CD4-positive, alpha-beta memory T cell (primary cell): ENCODE results near the gene SYTL4. TPM values are rescaled to one million over a fixed set of nuclear protein-coding genes. Genes with fewer than 3 reads are reported as not detected.
"Not testable (repeated sequence)": the region's sequence is repeated elsewhere in the genome, so short reads cannot be mapped to it uniquely, and the experiment has no call there.

Source experiments
- CTCF ChIA-PET: fragments of 350-600 bp; sonication (Branson Sonifier 250); formaldehyde crosslinking; loops from one replicate; lab custom pipeline; 2021; ENCODE audit warnings: inconsistent platforms; ENCODE audit not compliant: partially characterized antibody; lab: Charles Lee
- POLR2A ChIA-PET: fragments of 350-600 bp; sonication (Branson Sonifier 250); formaldehyde crosslinking; loops from one replicate; lab custom pipeline; 2021; ENCODE audit not compliant: partially characterized antibody; lab: Charles Lee
- DNase-seq, 5 donors: peaks; one replicate each; pipeline versions ENCODE4 v3.0.0 to v3.0.0-alpha.2; 2020 to 2022; ENCODE audit warnings: mixed read lengths in 1 of 5
- H3K27ac ChIP-seq: one replicate; pipeline ENCODE4 v1.7.0; 2013; ENCODE audit warnings: low read depth, low read length
- H3K27me3 ChIP-seq: 2 replicates; pipeline ENCODE4 v1.7.0; 2013; ENCODE audit warnings: mild to moderate bottlenecking, low read length, moderate library complexity; ENCODE audit not compliant: insufficient read depth
- H3K36me3 ChIP-seq: 2 replicates; pipeline ENCODE4 v1.7.0; 2013; ENCODE audit warnings: mild to moderate bottlenecking, low read length, moderate library complexity; ENCODE audit not compliant: insufficient read depth
- H3K4me1 ChIP-seq: 2 replicates; pipeline ENCODE4 v1.7.0; 2013; ENCODE audit warnings: mild to moderate bottlenecking, low read length, moderate library complexity; ENCODE audit not compliant: insufficient read depth
- H3K4me3 ChIP-seq, 2 donors: one replicate each; pipeline ENCODE4 v1.7.0; 2013; ENCODE audit warnings: low read length in 2 of 2, mild to moderate bottlenecking in 1 of 2
- H3K9me3 ChIP-seq, 2 donors: one replicate each; pipeline ENCODE4 v1.7.0; 2013; ENCODE audit warnings: low read length in 2 of 2, control low read depth in 1 of 2; ENCODE audit not compliant: control insufficient read depth in 1 of 2
- H3K27ac Mint-ChIP-seq, 7 donors: one replicate each; pipeline ENCODE4 v1.8.0; 2020 to 2021; ENCODE audit warnings: mixed read lengths in 7 of 7, mild to moderate bottlenecking in 6 of 7, inconsistent platforms in 3 of 7, moderate library complexity in 3 of 7
- H3K27me3 Mint-ChIP-seq, 2 donors: one replicate each; pipeline ENCODE4 v1.8.0; 2020 to 2021; ENCODE audit warnings: mixed read lengths in 2 of 2
- H3K36me3 Mint-ChIP-seq, 2 donors: one replicate each; pipeline ENCODE4 v1.8.0; 2020 to 2021; ENCODE audit warnings: mixed read lengths in 2 of 2, inconsistent platforms in 1 of 2, mild to moderate bottlenecking in 1 of 2
- H3K4me1 Mint-ChIP-seq, 4 donors: one replicate each; pipeline ENCODE4 v1.8.0; 2020 to 2021; ENCODE audit warnings: mixed read lengths in 4 of 4, mild to moderate bottlenecking in 1 of 4
- H3K4me3 Mint-ChIP-seq, 8 donors: one replicate each; pipeline ENCODE4 v1.8.0; 2020 to 2021; ENCODE audit warnings: mixed read lengths in 8 of 8, mild to moderate bottlenecking in 7 of 8, moderate library complexity in 6 of 8, inconsistent platforms in 3 of 8
- H3K9me3 Mint-ChIP-seq, 8 donors: one replicate each; pipeline ENCODE4 v1.8.0; 2020 to 2021; ENCODE audit warnings: mixed read lengths in 8 of 8, mild to moderate bottlenecking in 5 of 8, inconsistent platforms in 3 of 8, moderate library complexity in 1 of 8
- intact Hi-C: fragments of 100-400 bp; cut with micrococcal nuclease; formaldehyde crosslinking; loops from one replicate; pipeline ENCODE4 v1.15.1; 2023
- polyA plus RNA-seq, 2 donors: library from polyadenylated mRNA; unstranded; fragments of 300-500 nt; fragmentation: Illumina TruSeq; gene quantifications; one replicate each; pipeline ENCODE4 v1.2.3, GENCODE V29; 2021
- total RNA-seq, 2 experiments: library from RNA; stranded (reverse); gene quantifications; one replicate each; pipeline ENCODE4 v1.2.3, GENCODE V29; 2021

Gene SYTL4
- total RNA-seq: not detected
- not detected for polyA plus RNA-seq

- no peaks in the 10 kb centered on the region for H3K9me3 ChIP-seq
- H3K27ac ChIP-seq: no peak within 1 kb of the TSS
- CTCF ChIA-PET: no interaction called here
- no peak for DNase-seq
- no peaks in the 10 kb centered on the region for H3K36me3 ChIP-seq
- intact Hi-C loops: no loop called here
- H3K4me1 Mint-ChIP-seq: peaks cover 0 to 4% (median 0%) of the 10 kb centered on the region in 4 donors
- H3K4me1 ChIP-seq: no peaks in the 10 kb centered on the region
- no peak within 1 kb of the TSS for H3K4me3 ChIP-seq
- no peaks in the 10 kb centered on the region for H3K9me3 Mint-ChIP-seq
- no peak within 1 kb of the TSS for H3K27ac Mint-ChIP-seq
- H3K27me3 ChIP-seq: no peaks in the 10 kb centered on the region
- peaks cover 26 to 30% of the 10 kb centered on the region in 2 donors for H3K27me3 Mint-ChIP-seq
- POLR2A ChIA-PET: no interaction called here
- H3K4me3 Mint-ChIP-seq: peak within 1 kb of the TSS in 5 of 8 donors; percentile 8 to 48 (median 19)
- no peaks in the 10 kb centered on the region for H3K36me3 Mint-ChIP-seq
Observed at GRCh38 chrX:100731441-100732281, at the start of gene SYTL4. TSS of gene SYTL4 (minus strand) at chrX:100732121. CDS start at chrX:100702037, 30,084 bp downstream.

GRCh38 chrX:100769439-100769838 lies 37.5 kb upstream of the SYTL4 start:
- DNase-seq, H3K4me1 Mint-ChIP-seq, H3K27ac Mint-ChIP-seq, H3K4me1 ChIP-seq, H3K36me3 Mint-ChIP-seq, intact Hi-C loops, H3K4me3 Mint-ChIP-seq, H3K27me3 Mint-ChIP-seq, POLR2A ChIA-PET, H3K27me3 ChIP-seq, H3K27ac ChIP-seq, H3K4me3 ChIP-seq, H3K9me3 Mint-ChIP-seq, H3K9me3 ChIP-seq, H3K36me3 ChIP-seq: not testable (repeated sequence)
- CTCF ChIA-PET: interaction anchor here (1.1 to 6.6 kb wide), 8 partner anchors 8 to 99 kb away, joined by 3 to 123 read pairs (median 8); partner anchors contain the start of gene CSTF2

GRCh38 chrX:100768679-100769338 lies 36.9 kb upstream of the SYTL4 start:
- ChIA-PET CTCF (interaction anchor here (0.6 to 6.6 kb wide), 17 partner anchors 8 to 331 kb away, joined by 3 to 123 read pairs (median 4); partner anchors contain the start of gene CSTF2), POLR2A (no interaction called here)
- Histone ChIP-seq H3K27me3 (no peaks in the 10 kb centered on the region), H3K36me3 (no peaks in the 10 kb centered on the region), H3K4me3 (no peak overlapping the region), H3K27ac (no peak overlapping the region), H3K4me1 (no peaks in the 10 kb centered on the region), H3K9me3 (no peaks in the 10 kb centered on the region)
- H3K9me3 Mint-ChIP-seq: no peaks in the 10 kb centered on the region
- H3K4me3 Mint-ChIP-seq: no peak overlapping the region
- peaks cover 0 to 1% of the 10 kb centered on the region in 2 donors for H3K27me3 Mint-ChIP-seq
- intact Hi-C loops: loop anchor here (1.0 kb wide), 2 partner anchors 84 to 98 kb away; no protein-coding TSS in a partner anchor
- no peaks in the 10 kb centered on the region for H3K36me3 Mint-ChIP-seq
- peak; percentile 79 to 82 (median 80) for DNase-seq
- H3K27ac Mint-ChIP-seq: no peak overlapping the region
- no peaks in the 10 kb centered on the region for H3K4me1 Mint-ChIP-seq

- Mint-ChIP-seq H3K4me3 (no peak overlapping the region), H3K27me3 (peaks cover 9 to 15% of the 10 kb centered on the region in 2 donors), H3K9me3 (no peaks in the 10 kb centered on the region), H3K27ac (no peak overlapping the region), H3K4me1 (no peaks in the 10 kb centered on the region), H3K36me3 (no peaks in the 10 kb centered on the region)
- Histone ChIP-seq H3K27me3 (no peaks in the 10 kb centered on the region), H3K27ac (no peak overlapping the region), H3K4me3 (no peak overlapping the region), H3K36me3 (no peaks in the 10 kb centered on the region), H3K4me1 (no peaks in the 10 kb centered on the region), H3K9me3 (no peaks in the 10 kb centered on the region)
- DNase-seq: no peak
- ChIA-PET POLR2A (no interaction called here), CTCF (no interaction called here)
- intact Hi-C loops: no loop called here
Observed at GRCh38 chrX:100750883-100751282, 19.0 kb upstream of the SYTL4 start.

GRCh38 chrX:100748108-100748507 lies 16.2 kb upstream of the SYTL4 start:
- peaks cover 15 to 18% of the 10 kb centered on the region in 2 donors for H3K27me3 Mint-ChIP-seq
- Histone ChIP-seq H3K4me1 (no peaks in the 10 kb centered on the region), H3K27me3 (no peaks in the 10 kb centered on the region), H3K4me3 (no peak overlapping the region), H3K36me3 (no peaks in the 10 kb centered on the region), H3K9me3 (no peaks in the 10 kb centered on the region), H3K27ac (no peak overlapping the region)
- ChIA-PET POLR2A (no interaction called here), CTCF (no interaction called here)
- DNase-seq: no peak
- no peak overlapping the region for H3K27ac Mint-ChIP-seq
- intact Hi-C loops: no loop called here
- peaks cover 0 to 2% (median 0%) of the 10 kb centered on the region in 4 donors for H3K4me1 Mint-ChIP-seq
- no peak overlapping the region for H3K4me3 Mint-ChIP-seq
- H3K36me3 Mint-ChIP-seq: no peaks in the 10 kb centered on the region
- H3K9me3 Mint-ChIP-seq: no peaks in the 10 kb centered on the region

- Mint-ChIP-seq H3K27ac (no peak overlapping the region), H3K36me3 (no peaks in the 10 kb centered on the region), H3K27me3 (peaks cover 14 to 15% of the 10 kb centered on the region in 2 donors), H3K9me3 (no peaks in the 10 kb centered on the region), H3K4me3 (no peak overlapping the region), H3K4me1 (peaks cover 0 to 2% (median 0%) of the 10 kb centered on the region in 4 donors)
- Histone ChIP-seq H3K9me3 (no peaks in the 10 kb centered on the region), H3K27me3 (no peaks in the 10 kb centered on the region), H3K4me3 (no peak overlapping the region), H3K36me3 (no peaks in the 10 kb centered on the region), H3K27ac (no peak overlapping the region), H3K4me1 (no peaks in the 10 kb centered on the region)
- ChIA-PET POLR2A (no interaction called here), CTCF (no interaction called here)
- intact Hi-C loops: no loop called here
- DNase-seq: no peak
Observed at GRCh38 chrX:100747703-100748102, 15.8 kb upstream of the SYTL4 start.

- Mint-ChIP-seq H3K4me1 (peaks cover 0 to 2% (median 0%) of the 10 kb centered on the region in 4 donors), H3K9me3 (no peaks in the 10 kb centered on the region), H3K27ac (no peak overlapping the region), H3K36me3 (no peaks in the 10 kb centered on the region), H3K4me3 (no peak overlapping the region), H3K27me3 (peaks cover 10 to 12% of the 10 kb centered on the region in 2 donors)
- no peaks in the 10 kb centered on the region for H3K9me3 ChIP-seq
- POLR2A ChIA-PET: no interaction called here
- no peaks in the 10 kb centered on the region for H3K27me3 ChIP-seq
- intact Hi-C loops: no loop called here
- no peaks in the 10 kb centered on the region for H3K4me1 ChIP-seq
- H3K36me3 ChIP-seq: no peaks in the 10 kb centered on the region
- no peak for DNase-seq
- CTCF ChIA-PET: no interaction called here
- H3K27ac ChIP-seq: no peak overlapping the region
- no peak overlapping the region for H3K4me3 ChIP-seq
Observed at GRCh38 chrX:100747090-100747489, 15.2 kb upstream of the SYTL4 start.
